GM19025 (cell line): Measurements from ENCODE around the gene ALG14.
"Not testable (repeated sequence)": the region's sequence is repeated elsewhere in the genome, so short reads cannot be mapped to it uniquely, and the experiment has no call there.

ENCODE experiments used
- ATAC-seq: cut with Tn5 transposase; IDR thresholded peaks from one replicate; pipeline ENCODE4 v1.9.1; 2021; ENCODE audit warnings: mild to moderate bottlenecking, low read depth, moderate library complexity; ENCODE audit not compliant: unreplicated experiment

Gene ALG14, protein sequence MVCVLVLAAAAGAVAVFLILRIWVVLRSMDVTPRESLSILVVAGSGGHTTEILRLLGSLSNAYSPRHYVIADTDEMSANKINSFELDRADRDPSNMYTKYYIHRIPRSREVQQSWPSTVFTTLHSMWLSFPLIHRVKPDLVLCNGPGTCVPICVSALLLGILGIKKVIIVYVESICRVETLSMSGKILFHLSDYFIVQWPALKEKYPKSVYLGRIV

DNA sequence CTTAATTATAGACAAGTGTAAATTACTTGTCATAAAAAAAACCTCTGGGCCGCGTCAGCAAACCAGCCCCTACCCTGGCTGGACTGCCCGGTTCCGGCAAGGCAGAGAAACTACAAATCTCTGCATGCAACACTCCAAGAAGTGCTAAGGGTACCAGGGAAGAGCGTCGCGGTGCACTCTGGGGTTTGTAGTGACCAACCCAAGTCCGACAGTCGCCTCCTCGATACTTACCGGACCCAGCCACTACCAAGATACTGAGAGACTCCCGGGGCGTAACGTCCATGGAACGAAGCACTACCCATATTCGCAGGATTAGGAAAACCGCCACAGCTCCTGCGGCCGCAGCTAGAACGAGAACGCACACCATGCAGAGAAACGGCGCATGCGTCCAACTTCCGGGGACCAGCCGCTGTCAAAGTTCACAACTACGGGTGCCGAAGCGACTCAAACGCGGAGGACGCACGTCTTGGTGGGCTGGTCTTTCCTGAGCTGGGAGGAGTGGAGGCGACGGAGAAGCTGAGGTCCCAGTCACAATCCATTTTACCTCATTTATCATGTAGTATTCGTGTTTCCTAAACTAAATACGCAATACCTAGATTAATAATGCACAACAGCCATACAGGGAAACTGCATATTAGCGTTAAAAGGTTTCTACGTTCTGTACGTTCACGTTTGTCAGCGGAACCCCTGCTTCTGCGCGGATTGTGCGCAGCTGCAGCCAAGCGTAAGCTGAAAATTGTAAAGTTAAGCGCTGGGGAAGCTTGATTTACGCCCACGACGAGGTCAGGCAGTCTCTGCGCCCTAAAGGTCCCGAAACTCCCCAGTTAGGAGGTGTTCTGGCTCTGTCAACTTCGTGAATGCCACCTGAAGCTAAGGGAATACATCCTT lies at the start of gene ALG14:
Gene ALG14, minus strand, starts transcription at position 420 of the 888 bp plus-strand sequence. Its CDS starts 53 bp downstream, at position 367.
- ATAC-seq: peak; percentile 97

DNA sequence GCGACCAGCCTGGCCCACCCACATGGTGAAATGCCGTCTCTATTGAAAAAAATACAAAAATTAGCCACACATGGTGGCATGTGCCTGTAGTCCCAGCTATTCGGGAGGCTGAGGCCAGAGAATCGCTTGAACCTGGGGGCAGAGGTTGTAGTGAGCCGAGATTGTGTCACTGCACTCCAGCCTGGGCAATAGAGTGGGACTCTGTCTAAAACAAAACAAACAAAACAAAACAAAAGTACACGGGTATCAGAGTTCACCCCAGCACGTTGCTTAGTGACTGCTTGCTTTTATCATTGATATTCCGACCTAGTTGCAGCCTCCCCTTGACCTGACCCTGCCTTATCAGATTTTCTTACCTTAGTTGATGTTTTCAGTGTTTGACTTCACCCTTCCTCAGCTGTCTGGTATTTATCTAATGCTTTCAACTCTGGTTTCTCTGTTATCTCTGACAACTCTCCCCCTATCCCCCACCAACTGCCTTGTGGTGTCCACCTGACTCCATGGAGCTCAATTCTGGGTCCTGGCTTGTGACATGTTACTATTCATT lies 49.5 kb upstream of the ALG14 start:
- no peak for ATAC-seq

DNA sequence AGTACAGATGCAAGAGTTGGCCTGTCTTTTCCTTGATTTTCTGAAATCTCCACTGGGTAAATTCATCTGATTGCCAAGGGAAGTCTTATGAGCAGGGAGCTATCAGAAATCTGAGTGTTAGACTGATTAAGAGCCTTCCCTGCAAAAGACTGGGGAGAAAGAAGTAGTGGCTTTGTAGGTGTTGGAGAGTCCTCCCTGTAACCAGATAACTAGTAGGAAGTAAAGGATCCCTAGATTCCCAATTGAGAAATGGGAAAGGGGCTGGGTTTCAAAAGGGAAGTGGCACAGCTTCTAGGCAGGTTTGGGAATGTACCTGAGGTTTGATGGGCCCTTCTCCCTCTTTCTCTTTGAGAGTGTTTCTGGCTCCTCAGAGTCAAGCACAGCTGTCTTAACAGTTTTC lies 46.5 kb upstream of the ALG14 start:
- no peak for ATAC-seq

DNA sequence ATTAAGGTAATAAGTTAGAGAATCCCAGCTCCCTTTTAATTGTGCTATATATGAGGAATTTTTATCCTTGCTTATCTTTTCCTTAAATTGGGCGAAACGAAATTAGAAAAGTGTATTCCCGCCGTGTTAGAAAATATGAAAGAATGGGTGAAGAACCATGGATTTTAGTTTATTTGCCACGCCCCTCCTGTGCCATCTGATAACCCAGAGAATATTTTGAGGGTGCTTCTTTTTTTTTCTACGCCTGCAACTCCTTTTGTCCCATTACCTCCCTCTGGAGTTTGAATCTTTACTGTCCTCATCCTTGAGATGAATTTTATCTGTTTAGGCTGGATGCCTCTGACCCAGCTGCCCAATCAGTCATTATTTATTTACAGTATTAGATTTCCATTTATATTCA lies 46.0 kb upstream of the ALG14 start:
- no peak for ATAC-seq

DNA sequence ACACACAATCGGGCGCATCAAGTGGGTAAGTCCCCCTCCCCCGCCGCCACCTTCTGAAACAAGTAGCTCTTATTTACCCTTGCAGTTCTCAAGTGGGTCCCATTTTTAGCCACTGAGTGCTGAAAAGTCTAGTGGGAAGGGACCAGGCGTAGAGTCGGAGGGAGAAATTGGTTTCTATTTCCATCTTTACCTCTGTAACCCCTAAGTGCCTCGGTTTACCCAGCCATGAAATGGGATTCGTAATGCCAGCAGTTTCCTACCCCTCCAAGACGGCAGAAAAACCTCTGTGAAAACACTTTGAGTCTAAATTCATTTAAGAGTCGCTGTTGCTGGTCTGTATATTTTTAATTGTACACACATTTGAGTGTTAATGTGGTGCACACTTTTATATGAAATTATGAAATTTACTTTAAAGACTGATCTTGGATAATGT lies 45.3 kb upstream of the ALG14 start:
- ATAC-seq: no peak

DNA sequence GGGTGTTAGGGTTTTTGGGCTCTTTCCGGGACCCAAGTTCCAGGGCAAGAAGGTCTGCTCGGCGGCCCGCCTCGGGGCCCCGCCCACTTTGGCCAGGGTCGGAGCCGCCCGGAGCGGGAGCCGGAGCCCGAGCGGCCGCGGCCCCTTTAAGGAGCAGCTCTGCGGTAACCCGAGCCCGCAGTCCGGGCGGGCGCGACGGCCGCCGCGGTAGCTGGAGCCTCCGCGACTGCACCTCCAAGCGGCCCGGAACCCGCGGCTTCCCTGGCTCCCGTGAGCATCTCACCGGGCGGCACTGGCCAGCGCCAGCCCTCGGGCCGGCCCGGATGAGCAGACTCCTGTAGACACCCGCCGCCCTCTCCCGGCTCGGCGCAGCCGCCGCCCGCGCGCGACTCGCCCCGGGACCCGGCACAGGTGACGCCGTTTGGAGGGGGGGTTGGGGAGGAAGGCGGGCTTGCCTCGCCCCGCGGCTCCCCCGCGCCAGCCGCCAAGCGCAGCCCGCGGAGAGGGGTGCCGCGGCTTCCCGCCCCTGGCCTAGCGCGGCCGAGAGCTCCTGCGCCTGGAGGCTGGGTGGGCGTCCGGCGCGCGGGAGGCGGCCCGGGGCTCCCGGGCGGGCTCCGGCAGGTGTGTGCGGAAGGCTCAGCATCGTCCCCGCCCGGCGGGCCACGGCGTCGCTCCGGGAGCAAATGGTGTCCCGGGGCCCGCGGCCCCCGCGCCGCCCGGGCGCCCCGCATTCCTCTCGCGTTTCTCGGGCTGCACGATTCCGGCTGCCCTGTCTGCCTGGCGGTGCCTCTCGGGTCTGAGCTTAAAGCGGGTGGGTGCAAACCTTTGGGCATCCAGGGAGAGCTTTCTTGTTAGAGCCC lies 44.7 kb upstream of the ALG14 start, which contains the start of gene TLCD4:
Gene TLCD4, plus strand, starts transcription at position 149 of the 860 bp plus-strand sequence. CDS start 26,547 bp downstream, outside the sequence.
- ATAC-seq: peak; percentile 62

DNA sequence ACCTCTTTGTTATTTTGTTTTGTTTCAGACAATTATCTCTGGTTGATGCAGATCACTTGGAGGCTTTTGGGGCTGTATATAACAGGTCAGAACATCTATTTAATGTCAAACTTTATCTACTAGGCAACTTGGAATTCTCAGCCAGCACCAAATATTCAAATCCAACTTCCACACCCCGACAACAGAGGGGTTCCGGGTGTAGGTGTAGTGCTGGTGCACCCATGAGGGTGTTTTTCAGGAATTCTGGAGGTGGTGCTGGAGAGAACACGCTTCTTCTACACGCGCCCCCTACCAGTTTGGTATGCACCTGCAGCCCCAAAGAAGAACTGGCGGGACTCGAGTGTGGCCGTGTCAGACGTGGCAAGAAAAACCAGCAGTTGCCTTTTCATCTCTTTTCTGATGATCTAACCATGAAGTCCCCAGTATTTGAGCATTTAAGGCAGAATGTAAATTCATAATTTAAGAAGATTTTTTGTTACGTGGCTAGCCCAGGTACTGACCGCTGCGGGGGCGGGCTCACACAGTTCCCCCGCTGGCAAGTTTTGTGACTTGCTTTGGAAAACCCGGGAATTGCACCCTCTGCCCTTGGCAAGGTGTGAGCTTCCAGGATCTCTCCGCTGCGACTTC lies 43.9 kb upstream of the ALG14 start:
- ATAC-seq: peak; percentile 23

DNA sequence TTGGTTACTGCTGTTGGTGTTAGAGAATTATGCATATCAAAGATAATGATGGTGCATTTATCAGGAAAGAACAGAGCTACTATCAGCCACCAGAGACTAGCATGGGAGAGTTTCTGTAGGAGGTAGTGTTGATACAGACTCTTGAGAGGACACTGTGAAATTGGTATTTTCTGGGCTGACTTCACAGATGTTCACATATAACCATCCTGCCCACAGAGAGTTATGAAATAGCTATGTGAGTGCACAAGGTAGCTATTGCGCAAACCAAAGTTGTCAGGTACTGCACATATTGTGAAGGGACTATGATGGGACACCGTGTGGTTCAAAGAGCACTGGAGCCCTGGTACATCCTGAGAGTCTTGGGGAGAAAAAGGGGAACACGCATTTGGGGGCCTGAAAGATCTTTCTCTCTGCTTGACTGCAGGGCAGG lies 43.0 kb upstream of the ALG14 start:
- no peak for ATAC-seq

DNA sequence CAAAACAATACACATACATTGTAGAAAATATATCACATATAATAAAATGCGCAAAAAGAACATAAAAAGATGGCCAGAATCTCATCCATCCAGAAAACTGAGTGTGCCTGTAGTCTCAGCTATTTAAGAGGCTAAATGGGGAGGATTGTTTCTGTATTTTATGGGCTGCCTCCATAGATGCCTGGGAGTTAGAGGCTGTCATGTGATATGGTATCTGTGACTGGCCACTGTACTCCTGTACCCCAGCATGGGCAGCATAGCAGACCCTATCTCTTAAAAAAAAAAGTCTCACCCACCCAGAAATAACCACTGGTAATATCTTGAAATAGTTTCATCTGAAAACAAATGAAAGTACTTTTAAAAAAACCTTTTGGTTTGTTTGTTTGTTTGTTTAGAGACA lies 40.9 kb upstream of the ALG14 start:
- ATAC-seq: no peak

DNA sequence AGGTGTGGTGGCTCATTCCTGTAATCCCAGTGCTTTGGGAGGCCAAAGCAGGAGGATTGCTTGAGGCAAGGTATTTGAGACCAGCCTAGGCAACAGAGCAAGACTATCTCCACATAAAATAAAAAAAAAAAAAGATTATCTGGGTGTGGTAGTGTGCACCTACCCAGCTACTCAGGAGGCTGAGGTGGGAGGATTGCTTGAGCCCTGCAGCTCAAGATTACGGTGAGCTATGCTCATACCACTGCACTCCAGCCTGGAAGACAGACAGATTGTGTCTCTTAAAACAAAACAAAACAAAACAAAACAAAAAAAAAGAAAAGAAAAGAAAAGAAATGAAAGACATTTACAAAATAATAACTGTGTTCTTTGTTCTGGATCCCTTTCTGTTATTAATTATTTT lies 38.3 kb upstream of the ALG14 start:
- no peak for ATAC-seq

DNA sequence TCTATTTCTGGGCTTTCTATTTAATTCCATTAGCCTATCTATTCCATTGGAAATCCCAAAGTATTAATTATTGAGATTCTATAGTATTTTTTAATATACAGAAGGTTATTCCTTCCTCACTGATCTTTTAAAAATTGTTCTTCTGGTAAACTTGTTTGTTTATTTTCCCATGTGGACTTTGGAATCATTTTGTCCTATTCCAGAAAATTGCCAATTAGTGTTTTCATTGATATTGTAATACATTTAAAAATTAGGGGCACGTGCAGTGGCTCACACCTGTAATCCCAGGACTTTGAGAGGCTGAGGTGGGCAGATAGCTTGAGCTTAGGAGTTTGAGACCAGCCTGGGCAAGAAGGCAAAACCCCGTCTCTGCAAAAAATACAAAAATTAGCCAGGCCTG lies 36.0 kb upstream of the ALG14 start:
- ATAC-seq: no peak

DNA sequence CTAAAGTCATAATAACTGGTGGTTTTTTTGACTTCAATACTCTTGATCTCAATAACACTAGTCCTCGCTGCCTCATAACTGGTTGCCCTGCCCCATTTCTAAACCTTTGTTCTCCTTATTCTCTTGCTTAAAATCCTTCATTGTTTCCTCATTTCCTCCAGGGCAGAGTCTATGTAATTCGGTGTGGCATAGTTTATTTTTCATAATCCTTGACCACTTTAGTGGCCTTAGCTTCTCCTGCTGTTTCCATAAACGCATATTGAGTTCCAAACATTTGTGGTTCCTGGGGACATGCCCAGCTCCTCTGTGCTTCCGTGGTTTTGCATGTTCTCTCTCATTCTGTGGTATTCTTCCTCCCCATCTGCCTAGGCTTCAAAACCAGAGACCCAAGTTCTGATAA lies 25.4 kb upstream of the ALG14 start:
- ATAC-seq: no peak

DNA sequence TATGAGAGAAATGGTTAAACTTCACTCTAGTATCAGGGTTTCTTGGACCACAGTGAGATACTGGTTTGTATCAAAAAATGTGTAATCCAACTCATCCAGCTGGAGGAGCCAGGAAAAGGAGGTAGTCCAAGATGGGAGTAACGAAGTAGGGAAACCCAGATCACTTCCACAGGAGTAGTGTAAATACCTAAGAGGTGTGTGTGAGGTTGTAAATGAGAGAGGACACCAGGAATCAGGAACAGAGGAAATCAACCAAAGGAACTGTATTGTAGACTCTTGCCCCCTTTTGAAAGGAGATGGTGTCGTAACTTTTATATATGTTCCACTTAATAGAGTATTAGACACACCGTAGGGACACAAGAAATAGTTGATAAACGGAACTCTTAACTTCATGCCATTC lies 24.7 kb upstream of the ALG14 start:
- no peak for ATAC-seq

DNA sequence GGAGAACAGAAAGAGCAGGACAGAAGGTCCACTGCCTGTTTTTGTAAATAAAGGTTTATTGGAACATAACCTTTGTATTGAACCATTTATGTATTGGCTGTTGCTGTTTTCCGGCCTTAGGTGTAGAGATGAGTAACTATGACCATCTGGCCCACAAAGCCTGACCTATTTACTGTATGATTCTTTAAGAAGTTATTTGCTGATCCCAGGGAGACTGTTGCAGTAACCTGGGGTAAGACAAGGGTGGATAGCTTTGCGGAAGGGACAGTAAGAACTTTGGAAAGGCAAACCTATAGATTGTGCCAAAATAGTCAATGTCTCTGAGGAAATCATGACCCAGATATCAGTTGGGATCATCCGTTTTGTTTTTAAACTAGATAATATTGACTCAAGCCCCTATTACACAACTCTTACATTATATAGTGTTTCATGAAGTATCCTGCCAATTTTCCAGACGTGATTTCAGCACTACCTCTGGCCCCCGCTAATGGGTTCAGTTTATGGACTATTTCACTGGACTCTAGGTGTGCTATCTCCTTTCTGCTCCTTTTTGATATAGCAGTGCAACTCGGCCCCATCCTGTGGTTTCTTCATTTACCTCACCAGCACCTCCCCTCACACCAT lies 23.6 kb upstream of the ALG14 start:
- ATAC-seq: peak; percentile 17

DNA sequence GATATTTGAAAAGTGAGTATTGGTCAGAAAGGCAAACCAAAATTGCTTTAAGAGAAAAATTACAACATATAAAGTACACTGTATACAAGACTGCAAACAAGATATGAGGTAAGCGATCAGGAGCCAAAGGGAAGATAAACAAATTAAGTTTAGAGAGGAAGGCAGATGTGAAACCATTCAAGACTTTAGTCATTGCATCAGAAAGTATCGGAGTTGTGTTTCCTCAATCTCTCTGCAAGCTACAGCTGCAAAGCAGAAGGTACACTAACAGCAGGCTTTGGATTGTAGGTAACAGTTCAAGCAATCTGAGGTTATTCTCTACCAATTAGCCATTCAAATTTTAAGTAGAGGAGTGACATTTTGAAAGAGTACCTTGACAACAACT lies 23.1 kb upstream of the ALG14 start:
- ATAC-seq: peak; percentile 88

DNA sequence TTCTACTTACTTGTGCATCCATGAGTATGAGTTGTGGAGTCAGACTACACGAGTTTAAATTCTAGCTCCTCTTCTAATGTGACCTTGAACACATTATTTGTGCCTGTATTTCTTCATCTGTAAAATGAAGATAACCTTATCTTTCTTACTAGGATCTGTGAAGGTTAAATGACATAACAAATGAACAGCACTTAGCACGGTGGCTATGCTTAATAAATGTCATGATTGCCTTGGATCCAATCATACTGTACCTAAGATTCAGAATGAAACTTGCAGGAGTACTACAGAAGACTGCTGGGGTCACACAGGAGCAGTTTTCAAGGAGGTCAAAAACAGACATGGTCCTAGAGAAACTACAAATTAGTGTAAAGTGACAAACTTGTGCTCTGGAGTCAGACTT lies 22.2 kb upstream of the ALG14 start:
- no peak for ATAC-seq

DNA sequence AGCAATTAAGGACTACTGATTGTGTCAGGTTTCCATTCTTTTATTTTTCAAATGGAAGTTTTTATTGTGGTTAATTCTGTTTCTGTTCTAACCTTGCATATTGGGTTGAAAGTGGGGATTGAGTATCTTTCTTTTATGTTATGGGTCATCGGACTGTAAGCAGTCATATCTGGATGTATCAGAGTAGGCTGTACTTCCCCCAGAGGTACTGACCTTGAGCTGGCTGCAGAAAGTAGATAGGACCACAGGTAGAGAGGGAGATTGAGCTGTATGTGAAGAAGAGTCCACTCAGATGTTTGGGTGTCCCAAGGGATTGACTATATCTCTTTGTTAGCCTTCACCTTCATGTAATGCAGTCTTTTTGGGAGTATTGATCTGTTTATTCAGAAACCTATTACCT lies 20.5 kb upstream of the ALG14 start:
- no peak for ATAC-seq

DNA sequence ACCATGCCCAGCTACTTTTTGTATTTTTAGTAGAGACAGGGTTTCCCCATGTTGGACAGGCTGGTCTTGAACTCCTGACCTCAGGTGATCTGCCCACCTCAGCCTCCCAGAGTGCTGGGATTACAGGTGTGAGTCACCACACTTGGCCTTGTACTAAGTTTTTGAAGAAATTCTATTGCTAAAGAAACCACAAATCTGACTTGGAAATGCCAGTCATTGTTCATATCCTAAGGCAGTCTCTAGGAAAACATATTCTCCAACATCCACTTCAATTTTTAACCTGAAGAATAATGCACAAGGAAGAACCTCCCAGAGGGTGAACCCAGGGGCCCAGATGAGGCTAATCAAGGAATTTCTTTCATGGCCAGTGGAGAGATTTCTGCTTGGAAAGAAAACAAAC lies 20.1 kb upstream of the ALG14 start:
- ATAC-seq: not testable (repeated sequence)

DNA sequence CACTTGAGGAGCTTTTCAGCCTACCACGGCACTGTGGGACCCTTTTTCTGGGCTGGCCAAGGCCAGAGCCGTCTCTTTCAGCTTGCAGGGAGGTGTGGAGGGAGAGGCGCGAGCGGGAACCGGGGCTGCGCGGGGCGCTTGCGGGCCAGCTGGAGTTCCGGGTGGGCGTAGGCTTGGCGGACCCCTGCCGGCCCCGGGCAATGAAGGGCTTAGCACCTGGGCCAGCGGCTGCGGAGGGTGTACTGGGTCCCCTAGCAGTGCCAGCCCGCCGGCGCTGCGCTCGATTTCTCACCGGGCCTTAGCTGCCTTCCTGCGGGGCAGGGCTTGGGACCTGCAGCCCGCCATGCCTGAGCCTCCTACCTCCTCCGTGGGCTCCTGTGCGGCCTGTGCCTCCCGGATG lies 18.5 kb upstream of the ALG14 start:
- not testable (repeated sequence) for ATAC-seq
